HG03378 (cell line): Measurements from ENCODE around the gene TMEM212.

ENCODE experiments used
- ATAC-seq: cut with Tn5 transposase; IDR thresholded peaks from one replicate; pipeline ENCODE4 v1.9.1; 2021; ENCODE audit warnings: mild to moderate bottlenecking, moderate library complexity; ENCODE audit not compliant: unreplicated experiment

TMEM212 gene

GRCh38 chr3:171833789-171834460 lies 9.2 kb upstream of the TMEM212 start:
- peak; percentile 63 for ATAC-seq

- ATAC-seq, result no peak
Observed at GRCh38 chr3:171834461-171834801, 8.7 kb upstream of the TMEM212 start.

- ATAC-seq, result no peak
Observed at GRCh38 chr3:171835116-171835515, 8.0 kb upstream of the TMEM212 start.

GRCh38 chr3:171835613-171836012 lies 7.5 kb upstream of the TMEM212 start:
- ATAC-seq, result no peak

GRCh38 chr3:171836855-171837254 lies 6.3 kb upstream of the TMEM212 start:
- ATAC-seq, result no peak

DNA sequence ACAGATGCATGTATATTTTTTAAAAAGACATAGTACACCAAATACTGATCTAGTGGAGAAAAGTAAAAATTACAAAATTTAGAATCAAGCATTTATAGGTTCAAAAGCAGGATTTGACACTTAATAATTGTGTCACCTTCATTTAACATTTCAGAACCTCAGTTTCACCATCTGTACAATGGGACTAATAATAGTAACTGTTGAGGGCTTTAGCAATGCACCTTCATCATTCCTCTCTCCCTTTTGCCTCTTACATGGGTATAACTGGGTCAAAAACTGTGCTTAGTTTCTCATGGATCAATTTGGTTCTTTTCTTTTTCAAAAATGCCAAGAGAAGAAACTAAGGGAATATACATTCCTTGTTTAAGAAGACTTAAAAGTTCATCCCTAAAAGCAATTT lies 5.5 kb upstream of the TMEM212 start:
- ATAC-seq, result no peak

DNA sequence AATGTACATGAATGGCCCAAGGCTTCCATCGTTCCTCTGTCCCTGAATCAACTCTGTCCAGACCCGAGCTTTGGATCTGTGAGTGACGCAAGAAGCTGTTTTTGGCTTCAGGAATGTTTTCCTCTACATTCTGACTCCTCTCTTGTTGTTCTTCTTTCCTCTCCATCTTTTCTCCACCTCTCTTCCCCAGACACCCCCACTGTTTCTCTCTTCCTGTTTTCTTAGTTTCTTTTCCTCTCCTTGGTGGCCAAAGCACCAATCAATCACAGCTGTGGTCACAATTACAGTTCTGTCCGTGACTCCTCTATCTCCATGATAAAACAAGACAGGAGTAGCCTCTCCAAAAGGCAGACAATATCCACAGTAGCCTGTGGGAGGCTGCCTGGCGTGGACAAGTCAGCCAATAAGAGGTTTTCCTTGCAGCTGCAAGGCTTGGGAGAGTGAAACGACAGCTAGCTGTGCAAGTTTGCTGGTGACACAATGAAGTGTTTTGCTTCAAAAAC lies 4.9 kb upstream of the TMEM212 start:
- ATAC-seq, result no peak

- ATAC-seq, result no peak
Observed at GRCh38 chr3:171839270-171839669, 3.9 kb upstream of the TMEM212 start.

DNA sequence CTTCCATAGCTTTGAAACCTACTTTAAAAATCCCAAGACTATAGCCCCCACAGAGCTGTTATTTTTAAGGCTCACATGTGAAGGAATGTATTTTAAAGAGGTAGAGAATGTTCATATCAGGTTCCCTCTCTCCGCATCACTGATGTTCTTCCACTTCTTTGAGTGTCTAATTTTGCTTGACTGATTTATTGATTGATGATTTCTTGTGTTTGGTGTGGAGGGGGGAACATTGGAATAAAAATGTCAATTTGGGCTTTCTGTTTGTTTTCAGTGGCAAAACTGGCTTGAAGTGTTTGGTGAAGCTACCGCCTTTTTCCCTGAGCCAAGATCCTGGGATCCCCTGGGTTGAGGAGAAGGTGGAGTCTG lies 2.7 kb upstream of the TMEM212 start:
- ATAC-seq, result no peak

GRCh38 chr3:171840811-171841619 lies 2.1 kb upstream of the TMEM212 start:
- no peak for ATAC-seq

GRCh38 chr3:171841620-171842000 lies 1.5 kb upstream of the TMEM212 start:
- ATAC-seq, result no peak

GRCh38 chr3:171844873-171845272 lies 1.7 kb downstream of the TMEM212 start:
- no peak for ATAC-seq

DNA sequence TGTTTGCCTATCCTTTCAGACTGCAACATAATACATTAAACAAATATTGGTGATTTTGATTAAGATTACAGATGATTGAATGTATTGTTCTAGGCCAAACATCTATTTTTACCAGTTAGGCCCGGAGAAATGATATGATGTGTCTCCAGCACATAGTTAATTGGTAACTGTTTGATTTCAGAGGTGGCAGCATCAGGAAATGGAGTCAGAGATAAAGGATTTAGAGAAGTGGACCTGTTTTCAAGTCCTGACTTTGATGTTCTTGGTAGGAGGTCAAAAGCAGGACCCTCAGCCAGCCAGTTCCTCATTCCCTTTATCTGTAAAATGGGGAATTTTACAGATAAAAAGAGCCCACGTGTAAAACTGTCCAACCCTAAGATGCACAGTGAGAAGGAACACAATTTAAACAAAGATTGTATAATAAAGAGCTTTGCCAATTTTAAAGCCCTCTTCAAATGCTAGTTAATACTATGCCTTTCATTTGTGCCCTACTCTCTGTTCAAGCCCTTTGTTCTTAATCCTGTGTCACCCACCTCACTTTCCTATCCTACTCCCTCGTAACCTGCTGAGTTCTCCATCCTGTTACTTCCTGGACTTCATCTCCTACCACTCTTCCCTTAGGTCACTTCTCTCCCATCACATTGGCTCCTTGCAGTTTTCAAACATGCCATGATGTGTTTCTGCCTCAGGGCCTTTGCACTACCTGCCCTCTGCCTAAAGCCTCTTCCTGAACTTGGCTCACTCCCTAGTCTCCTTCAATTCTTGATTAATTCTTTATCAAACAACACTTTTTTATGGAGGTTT lies 2.5 kb downstream of the TMEM212 start:
- ATAC-seq, result no peak

- peak; percentile 97 for ATAC-seq
Observed at GRCh38 chr3:171846597-171846996, 3.4 kb downstream of the TMEM212 start.

GRCh38 chr3:171847133-171847532 lies 4.0 kb downstream of the TMEM212 start:
- ATAC-seq, result no peak

DNA sequence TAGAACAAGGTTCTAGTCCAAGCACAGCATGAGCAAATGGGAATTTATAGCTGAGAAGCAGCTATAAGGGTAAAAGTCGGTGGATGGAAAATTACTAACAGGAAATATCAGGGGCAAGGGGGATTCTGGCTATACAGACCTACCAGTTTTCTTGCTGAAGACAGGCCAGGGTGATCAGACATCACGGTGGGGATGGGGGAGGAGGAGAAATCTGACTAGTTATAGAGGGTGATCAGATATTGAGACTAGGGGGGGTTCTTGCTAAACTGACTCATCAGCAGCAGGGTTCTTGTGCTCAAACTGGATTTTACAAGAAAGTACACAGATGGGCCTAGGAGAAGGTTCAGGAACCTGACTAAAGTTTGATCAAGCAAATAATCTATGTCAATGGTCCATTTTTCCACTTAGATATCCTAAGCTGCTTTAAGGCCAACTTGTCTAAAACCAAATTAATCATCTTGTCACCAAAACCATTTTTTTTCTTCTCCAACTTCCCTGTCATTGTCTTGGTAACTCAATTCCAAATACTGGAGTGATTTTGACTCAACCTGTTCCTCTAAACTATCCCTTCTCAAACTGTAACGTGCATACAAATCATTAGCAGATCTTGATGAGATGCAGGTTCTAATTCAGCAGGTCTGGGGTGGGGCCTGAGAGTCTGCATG lies 4.6 kb downstream of the TMEM212 start:
- ATAC-seq, result no peak

DNA sequence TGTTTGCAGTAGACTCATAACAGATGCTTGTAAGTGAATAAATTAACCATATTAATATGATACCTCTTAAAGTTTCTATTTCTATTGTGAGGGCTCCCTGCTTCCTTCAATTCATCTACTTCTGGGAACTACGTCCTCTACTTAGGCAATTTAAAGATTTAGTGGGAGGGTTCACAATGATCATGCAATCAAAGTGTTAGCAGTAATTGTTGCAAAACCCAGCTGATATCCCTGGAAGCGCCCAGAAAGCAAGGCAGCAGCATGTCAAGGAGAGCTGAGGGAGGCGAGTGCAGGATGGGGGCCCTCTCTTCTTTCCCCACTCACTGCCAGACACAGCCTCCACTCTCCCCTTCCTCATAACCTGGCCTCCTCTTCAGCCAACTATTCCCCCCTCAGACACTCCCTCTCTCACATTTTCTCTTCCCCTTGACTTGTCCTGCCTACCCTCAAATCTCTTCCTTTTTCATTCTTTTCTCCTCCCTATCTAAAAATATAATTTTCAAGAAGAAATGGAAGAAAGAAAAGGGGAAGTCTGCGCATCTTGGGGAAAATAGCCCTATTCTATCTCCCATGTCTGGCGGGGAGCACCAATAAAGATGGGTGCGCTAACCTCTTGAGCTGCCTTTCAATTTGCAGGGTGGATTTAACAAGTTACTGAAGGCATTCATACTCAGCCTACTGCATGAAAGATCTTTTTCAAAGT lies 6.6 kb downstream of the TMEM212 start:
- no peak for ATAC-seq

DNA sequence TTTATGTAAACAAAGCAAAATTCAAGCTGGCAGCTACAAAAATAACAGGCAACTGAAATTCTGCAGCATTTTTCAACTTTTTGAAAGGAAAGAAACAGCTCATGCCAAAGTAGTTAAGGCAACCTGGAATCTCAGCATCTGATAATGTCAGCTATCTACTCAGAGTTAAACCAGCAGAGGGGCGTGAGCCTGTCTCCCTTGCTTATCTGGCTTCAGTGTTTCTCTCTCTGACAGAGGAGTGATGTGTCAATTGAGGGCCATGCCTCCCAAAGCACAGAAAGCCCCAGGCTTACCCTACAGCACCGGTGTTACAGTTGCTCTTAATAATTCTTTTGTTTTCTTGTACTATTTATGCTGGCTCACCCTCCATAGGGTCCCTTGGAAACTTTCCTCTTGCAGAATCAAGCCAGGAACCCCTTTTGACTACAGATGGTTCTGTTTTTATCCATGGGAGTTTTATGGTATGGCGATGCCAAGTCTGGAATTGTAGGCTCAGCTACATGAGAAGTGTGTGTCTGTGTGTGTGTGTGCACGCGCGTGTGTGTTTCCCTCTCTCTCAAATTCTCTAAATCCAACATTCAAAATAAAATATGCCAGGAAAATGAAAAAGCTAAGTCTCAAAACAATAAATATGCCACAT lies 7.3 kb downstream of the TMEM212 start:
- no peak for ATAC-seq

- no peak for ATAC-seq
Observed at GRCh38 chr3:171850960-171851659, 8.0 kb downstream of the TMEM212 start.
